Activated naive CD4-positive, alpha-beta T cell treated with anti-CD3 and anti-CD28 coated beads for 36 hours (primary cell): ENCODE measurements around the gene ZNF436. TPM values are rescaled to one million over a fixed set of nuclear protein-coding genes. Genes with fewer than 3 reads are reported as not detected.
A peak's percentile ranks its signal among the peaks of the same experiment; 100 is the strongest.
"Not testable (repeated sequence)": the region's sequence is repeated elsewhere in the genome, so short reads cannot be mapped to it uniquely, and the experiment has no call there.

ENCODE experiments used
- CTCF ChIA-PET: fragments of 350-600 bp; sonication (Branson Sonifier 250); formaldehyde crosslinking; loops from one replicate; lab custom pipeline; 2021; ENCODE audit warnings: antibody characterized with exemption; lab: Charles Lee
- DNase-seq: peaks from one replicate; pipeline ENCODE4 v3.0.0-alpha.2; 2020
- H3K27ac Mint-ChIP-seq: one replicate; pipeline ENCODE4 v1.8.0; 2021; ENCODE audit warnings: mild to moderate bottlenecking, mixed read lengths
- H3K27me3 Mint-ChIP-seq: one replicate; pipeline ENCODE4 v1.8.0; 2021; ENCODE audit warnings: low read depth, mixed read lengths
- H3K36me3 Mint-ChIP-seq: one replicate; pipeline ENCODE4 v1.8.0; 2021; ENCODE audit warnings: low read depth, mixed read lengths
- H3K4me1 Mint-ChIP-seq: one replicate; pipeline ENCODE4 v1.8.0; 2021; ENCODE audit warnings: low read depth, mixed read lengths
- H3K4me3 Mint-ChIP-seq: one replicate; pipeline ENCODE4 v1.8.0; 2021; ENCODE audit warnings: mild to moderate bottlenecking, moderate library complexity, mixed read lengths
- H3K9me3 Mint-ChIP-seq: one replicate; pipeline ENCODE4 v1.8.0; 2021; ENCODE audit warnings: mixed read lengths
- intact Hi-C: fragments of 100-400 bp; cut with micrococcal nuclease; formaldehyde crosslinking; loops from one replicate; pipeline ENCODE4 v1.15.1; 2023
- total RNA-seq, 2 experiments: library from RNA; stranded (reverse); gene quantifications; one replicate each; pipeline ENCODE4 v1.2.3, GENCODE V29; 2021

Gene ZNF436
- total RNA-seq, 2 experiments from 2014 or later: 3.3 to 3.5 TPM

DNA sequence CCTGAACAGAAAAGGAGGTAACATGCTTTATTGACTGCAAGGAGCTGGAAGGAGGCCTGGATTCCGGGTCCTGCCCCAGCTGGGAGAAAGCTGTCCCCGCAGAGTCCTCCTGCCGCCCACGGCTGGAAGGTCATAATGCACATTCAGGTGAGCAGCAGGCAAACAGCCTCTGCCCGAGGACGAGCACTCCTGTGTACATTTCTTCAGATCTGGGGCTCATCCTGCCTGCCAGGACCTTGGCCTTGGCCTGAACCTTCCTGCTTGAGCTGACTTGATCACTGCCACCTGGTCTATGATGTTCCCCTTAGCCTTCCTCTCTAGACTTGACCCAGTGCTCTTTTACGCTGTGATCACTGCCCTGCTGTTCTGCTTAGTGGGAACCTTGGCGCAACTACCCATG lies 17.9 kb upstream of the ZNF436 start:
- H3K27ac Mint-ChIP-seq: peak overlapping the region; percentile 2
- no peak overlapping the region for H3K4me3 Mint-ChIP-seq
- no peaks in the 10 kb centered on the region for H3K4me1 Mint-ChIP-seq
- CTCF ChIA-PET: no interaction called here
- H3K36me3 Mint-ChIP-seq: no peaks in the 10 kb centered on the region
- H3K9me3 Mint-ChIP-seq: no peaks in the 10 kb centered on the region
- intact Hi-C loops: no loop called here
- DNase-seq: no peak
- no peaks in the 10 kb centered on the region for H3K27me3 Mint-ChIP-seq

DNA sequence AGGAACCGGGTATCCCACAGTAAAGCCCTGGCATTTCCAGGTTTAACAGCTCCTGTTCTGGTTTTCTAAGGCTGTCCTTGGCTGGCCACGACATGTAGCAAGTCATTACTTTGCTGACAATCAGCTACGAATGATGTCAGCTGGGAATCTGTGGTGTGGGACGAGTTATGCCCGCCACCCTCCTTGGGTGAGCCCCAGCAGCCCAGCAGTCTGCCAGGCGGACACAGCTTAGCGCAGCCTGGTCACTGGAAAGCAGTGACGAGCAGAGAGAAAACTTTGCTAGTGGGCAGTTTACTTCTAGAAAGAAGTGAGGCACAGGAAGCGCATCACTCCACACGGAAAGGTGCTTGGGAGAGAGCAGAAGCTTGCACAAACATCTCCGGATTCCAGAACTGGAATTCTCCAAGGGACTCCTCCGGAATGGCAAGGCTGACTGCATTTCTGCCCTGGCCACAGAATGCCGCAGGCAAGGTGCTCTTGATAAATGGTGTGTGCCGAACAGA lies 15.5 kb upstream of the ZNF436 start:
- Mint-ChIP-seq H3K4me1 (no peaks in the 10 kb centered on the region), H3K36me3 (no peaks in the 10 kb centered on the region), H3K4me3 (no peak overlapping the region), H3K27ac (no peak overlapping the region), H3K27me3 (no peaks in the 10 kb centered on the region), H3K9me3 (no peaks in the 10 kb centered on the region)
- CTCF ChIA-PET: interaction anchor here (0.5 kb wide), 1 partner anchor 155 kb away, joined by 3 read pairs; no protein-coding TSS in a partner anchor
- DNase-seq: no peak
- intact Hi-C loops: no loop called here

DNA sequence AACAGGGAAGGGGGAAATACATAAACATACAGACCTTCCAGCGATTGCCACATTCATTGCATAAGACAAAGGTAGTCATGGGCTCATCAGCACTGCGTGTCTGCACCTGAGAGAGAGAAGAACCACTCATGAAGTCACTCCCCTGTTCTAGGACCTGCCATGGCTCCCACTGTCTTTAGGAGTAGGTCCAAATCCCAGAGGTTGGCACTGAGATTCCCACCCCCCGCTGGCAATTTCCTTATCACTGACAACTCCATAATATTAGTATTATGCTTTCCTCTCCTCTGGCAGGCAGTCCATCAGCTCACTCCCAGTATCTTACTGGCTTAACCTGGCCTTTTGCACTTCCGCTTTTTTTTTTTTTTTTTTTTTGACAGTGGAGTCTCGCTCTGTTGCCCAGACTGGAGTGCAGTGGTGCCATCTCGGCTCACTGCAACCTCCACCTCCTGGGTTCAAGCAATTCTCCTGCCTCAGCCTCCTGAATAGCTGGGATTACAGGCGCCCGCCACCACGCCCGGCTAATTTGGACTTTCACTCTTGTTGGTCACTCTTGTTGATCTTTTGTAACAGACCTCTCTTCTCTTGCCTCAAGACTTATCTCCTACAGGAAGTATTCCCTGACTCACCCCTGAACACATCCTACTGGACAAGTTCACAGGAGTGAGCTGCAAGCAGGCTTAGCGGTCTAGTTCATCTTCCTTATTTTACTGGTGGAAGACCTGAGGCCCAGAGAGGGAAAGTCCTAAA lies 14.8 kb upstream of the ZNF436 start:
- H3K27me3 Mint-ChIP-seq: no peaks in the 10 kb centered on the region
- no peak overlapping the region for H3K27ac Mint-ChIP-seq
- CTCF ChIA-PET: interaction anchor here (0.5 to 1.0 kb wide), 2 partner anchors 112 to 155 kb away, joined by 3 read pairs; no protein-coding TSS in a partner anchor
- no peak overlapping the region for H3K4me3 Mint-ChIP-seq
- intact Hi-C loops: no loop called here
- H3K36me3 Mint-ChIP-seq: no peaks in the 10 kb centered on the region
- H3K9me3 Mint-ChIP-seq: no peaks in the 10 kb centered on the region
- DNase-seq: no peak
- no peaks in the 10 kb centered on the region for H3K4me1 Mint-ChIP-seq

DNA sequence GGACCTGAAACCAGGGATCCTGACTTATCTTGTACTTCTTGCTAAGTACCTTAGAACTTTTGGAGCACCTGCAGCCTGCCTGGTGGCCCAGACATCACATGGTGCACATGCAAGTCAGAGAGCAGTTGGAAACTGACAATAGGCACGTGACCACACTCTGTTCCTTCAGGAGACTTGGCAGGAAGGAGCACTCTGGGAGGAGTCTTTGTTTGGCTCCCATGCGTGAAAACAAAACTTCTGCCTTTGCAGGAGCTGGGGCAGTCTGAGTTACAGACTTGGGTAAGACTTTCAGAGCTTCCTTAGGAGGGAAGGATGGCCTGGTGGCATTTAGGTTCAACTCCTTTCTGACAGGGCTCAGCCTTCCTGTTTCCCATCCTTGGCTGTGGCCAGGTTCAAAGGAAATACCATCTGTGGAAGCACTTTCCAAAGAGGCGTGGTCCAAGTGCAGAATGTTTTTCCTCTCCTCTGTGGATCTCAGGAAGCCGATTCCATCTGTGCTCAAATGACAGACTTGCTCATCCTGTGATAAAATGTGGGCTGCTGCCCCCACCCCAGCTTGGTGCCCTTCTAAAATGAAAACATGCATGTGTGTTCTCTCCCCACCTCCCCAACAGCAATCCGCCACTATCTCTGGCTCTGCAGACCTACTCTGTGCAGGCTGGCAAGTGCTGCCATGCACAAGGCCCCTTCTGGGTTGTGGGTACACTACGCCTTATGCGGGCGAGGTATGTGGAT lies 14.1 kb upstream of the ZNF436 start:
- DNase-seq: no peak
- intact Hi-C loops: no loop called here
- Mint-ChIP-seq H3K9me3 (no peaks in the 10 kb centered on the region), H3K27ac (no peak overlapping the region), H3K36me3 (no peaks in the 10 kb centered on the region), H3K4me1 (no peaks in the 10 kb centered on the region), H3K4me3 (no peak overlapping the region), H3K27me3 (no peaks in the 10 kb centered on the region)
- CTCF ChIA-PET: interaction anchor here (1.0 kb wide), 1 partner anchor 113 kb away, joined by 3 read pairs; no protein-coding TSS in a partner anchor

DNA sequence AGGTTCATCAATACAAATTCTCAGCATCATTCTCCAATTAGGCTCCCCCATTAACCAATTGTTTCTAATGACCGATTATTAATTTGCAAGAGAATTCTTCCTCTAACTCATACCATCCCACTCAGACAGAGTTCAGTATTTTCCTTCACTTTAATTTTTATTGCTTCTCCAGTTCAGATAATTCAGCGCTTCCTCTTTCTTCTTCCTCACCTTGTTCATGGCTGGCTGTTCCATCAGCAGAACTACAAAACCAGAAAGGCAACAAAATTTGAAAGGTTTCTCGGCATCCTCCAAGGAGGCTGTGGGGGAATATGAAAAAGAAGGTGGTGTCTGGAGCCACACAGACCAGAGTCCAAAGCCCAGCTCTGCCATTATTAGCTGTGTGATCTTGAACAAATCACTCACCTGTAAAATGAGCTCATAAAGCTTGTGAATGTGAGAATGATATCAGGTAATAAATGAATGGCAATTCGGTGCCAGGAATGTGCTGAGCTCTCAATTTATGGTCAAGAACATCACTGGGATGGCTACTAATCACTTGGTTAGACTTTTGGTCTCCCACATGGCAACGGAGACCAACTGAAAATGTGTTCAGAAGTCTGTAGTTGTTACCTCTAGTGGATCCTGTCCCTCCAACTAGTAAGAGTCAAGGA lies 11.7 kb upstream of the ZNF436 start:
- Mint-ChIP-seq H3K27me3 (no peaks in the 10 kb centered on the region), H3K4me3 (no peak overlapping the region), H3K27ac (no peak overlapping the region), H3K36me3 (no peaks in the 10 kb centered on the region), H3K4me1 (no peaks in the 10 kb centered on the region), H3K9me3 (no peaks in the 10 kb centered on the region)
- no peak for DNase-seq
- CTCF ChIA-PET: interaction anchor here (0.8 kb wide), 1 partner anchor 23 kb away, joined by 4 read pairs; no protein-coding TSS in a partner anchor
- intact Hi-C loops: no loop called here

DNA sequence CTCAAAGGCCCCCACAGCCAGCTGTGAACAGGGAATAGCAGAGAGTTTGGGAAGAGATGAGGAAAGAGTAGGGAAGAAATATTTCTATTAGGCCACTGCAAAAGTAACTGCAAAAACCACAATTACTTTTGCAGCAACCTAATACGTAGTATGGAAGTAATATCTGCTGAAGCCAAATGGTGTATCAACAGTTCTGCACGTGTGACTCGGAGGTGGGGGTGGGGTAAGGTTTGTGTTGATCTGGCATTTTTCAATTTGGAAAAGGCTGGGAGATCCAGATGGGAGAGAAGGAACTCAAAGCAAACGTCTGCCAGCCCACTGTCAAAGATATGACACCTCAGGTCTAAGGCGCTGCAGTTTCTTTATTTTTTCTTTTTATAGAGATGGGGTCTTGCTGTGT lies 11.1 kb upstream of the ZNF436 start:
- no peak overlapping the region for H3K27ac Mint-ChIP-seq
- CTCF ChIA-PET: no interaction called here
- H3K36me3 Mint-ChIP-seq: no peaks in the 10 kb centered on the region
- H3K27me3 Mint-ChIP-seq: no peaks in the 10 kb centered on the region
- no peak for DNase-seq
- intact Hi-C loops: no loop called here
- no peaks in the 10 kb centered on the region for H3K9me3 Mint-ChIP-seq
- H3K4me1 Mint-ChIP-seq: no peaks in the 10 kb centered on the region
- no peak overlapping the region for H3K4me3 Mint-ChIP-seq

DNA sequence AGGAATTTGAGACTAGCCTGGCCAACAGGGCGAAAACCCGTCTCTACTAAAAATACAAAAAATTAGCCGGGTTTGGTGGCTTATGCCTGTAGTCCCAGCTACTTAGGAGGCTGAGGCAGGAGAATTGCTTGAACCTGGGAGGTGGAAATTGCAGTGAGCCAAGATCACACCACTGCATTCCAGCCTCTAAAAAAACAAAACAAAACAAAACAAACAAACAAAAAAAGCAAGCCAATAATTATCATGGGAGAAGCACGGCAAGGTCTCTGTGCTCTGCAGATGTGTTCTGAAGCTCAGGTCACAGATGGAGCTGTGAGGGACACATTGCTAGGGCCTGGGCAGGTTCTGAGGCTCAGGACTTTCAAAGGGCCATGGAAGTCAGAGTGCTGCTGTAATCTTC lies 10.6 kb upstream of the ZNF436 start:
- H3K36me3 Mint-ChIP-seq, H3K27ac Mint-ChIP-seq, intact Hi-C loops, H3K9me3 Mint-ChIP-seq, CTCF ChIA-PET, DNase-seq, H3K4me3 Mint-ChIP-seq, H3K4me1 Mint-ChIP-seq, H3K27me3 Mint-ChIP-seq: not testable (repeated sequence)

DNA sequence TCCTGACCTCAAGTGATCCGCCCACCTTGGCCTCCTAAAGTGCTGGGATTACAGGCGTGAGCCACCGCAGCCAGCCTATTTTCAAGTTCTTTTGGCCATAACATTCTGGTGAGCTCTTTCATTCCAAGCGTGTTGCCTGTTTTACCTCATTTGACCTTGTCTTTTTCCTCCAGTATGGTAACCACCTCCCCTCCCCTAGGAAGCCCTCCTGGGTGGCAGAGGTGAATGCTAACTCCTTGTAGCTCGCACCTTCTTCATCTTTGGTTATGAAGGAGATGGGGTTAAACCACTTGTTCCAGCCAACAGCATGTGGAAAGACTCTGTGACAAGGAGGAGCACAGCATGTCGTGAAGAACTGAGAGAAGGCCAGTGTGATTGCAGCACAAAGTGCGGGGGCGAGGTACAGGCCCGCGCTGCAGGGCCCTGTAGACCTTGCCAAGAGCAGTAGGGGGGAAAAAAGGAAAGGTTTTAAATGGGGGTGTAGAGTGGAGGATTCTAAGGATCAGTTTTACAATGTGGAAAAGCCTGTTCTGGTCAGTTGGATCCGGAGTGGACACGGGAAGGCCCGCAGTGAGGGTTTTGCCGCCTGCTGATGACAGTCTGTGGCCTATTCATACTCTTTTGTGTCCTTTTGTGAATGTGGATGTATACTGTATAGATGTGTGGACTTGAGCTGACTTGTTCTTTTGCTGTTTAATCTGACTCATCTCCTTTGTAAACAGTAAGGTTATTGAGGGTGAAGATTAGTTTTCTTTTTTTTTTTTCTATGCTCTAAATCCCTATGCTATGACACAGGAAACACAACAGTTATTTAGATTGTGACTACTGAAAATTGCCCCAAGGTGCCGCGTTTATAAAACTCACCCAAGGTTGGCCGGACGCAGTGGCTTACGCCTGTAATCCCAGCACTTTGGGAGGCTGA lies 7.5 kb upstream of the ZNF436 start:
- no peaks in the 10 kb centered on the region for H3K9me3 Mint-ChIP-seq
- H3K27me3 Mint-ChIP-seq: no peaks in the 10 kb centered on the region
- no peaks in the 10 kb centered on the region for H3K4me1 Mint-ChIP-seq
- no peak overlapping the region for H3K27ac Mint-ChIP-seq
- intact Hi-C loops: no loop called here
- DNase-seq: no peak
- H3K4me3 Mint-ChIP-seq: no peak overlapping the region
- CTCF ChIA-PET: interaction anchor here (0.7 kb wide), 1 partner anchor 19 kb away, joined by 3 read pairs; no protein-coding TSS in a partner anchor
- no peaks in the 10 kb centered on the region for H3K36me3 Mint-ChIP-seq

DNA sequence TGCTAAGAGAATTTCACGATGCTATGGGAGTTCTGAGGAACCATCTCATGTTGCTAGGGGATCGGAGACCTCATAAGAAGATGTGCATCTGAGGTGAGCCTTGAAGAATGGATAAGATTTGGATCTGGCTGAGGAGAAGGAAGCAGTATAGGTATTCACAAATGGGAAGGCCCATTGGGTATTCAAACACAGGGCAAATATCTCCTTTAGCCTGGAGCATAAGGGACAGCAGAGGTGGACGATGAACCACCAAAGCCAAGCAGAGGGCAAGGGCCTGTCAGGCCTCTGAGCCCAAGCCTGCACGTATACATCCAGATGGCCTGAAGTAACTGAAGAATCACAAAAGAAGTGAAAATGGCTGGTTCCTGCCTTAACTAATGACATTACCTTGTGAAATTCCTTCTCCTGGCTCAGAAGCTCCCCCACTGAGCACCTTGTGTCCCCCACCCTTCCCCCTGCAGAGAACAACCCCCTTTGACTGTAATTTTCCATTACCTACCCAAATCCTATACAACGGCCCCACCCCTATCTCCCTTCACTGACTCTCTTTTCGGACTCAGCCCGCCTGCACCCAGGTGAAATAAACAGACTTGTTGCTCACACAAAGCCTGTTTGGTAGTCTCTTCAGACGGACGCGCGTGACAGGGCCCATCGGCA lies 4.6 kb upstream of the ZNF436 start:
- H3K9me3 Mint-ChIP-seq, H3K27me3 Mint-ChIP-seq, H3K4me1 Mint-ChIP-seq, DNase-seq, H3K4me3 Mint-ChIP-seq, H3K27ac Mint-ChIP-seq, intact Hi-C loops, H3K36me3 Mint-ChIP-seq: not testable (repeated sequence)
- CTCF ChIA-PET: interaction anchor here (1.0 to 1.3 kb wide), 3 partner anchors 30 to 165 kb away, joined by 3 to 4 read pairs (median 3); no protein-coding TSS in a partner anchor

DNA sequence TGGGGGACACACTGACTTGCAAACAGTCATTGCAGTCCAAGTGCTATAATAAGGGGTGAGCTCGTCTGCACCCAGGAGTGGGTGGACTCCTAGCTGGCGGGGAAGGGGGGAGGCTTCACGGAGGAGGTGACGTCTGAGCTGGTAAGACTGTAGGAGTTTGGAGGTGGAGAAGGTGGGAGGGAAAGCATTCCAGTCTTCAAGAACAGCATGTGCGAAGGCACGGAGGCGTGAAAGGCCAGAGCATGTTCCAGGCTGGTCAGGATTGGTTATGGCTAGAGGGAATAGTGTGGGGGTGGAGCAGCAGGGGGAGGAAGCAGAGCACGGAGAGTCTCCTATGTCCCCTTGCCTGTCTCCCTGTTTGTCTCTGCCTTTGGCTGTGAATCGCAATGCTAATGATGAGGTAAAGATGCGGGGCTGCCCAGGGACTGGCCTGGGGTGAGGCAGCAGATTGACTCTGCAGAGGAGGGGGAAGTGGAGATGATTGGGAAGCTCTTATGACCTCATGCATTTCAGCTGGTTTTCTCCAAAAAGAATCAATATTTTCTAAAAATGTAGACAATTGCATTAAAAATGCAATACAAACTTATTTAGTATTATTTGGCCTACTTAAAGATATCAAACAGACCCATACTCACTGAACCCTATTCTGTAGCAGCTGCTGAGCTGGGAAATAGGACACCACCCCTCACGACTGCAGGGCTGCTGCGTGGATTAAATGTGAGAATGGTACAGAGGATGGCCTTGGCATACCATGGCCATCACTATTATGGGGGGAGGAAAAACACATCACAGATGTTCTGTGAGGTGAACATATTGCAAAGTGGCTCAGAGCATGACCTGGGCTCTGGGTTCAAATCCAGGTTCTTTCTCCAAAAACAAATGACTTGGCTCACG lies 2.6 kb upstream of the ZNF436 start:
- no peaks in the 10 kb centered on the region for H3K36me3 Mint-ChIP-seq
- intact Hi-C loops: no loop called here
- no peaks in the 10 kb centered on the region for H3K9me3 Mint-ChIP-seq
- H3K4me1 Mint-ChIP-seq: peaks cover 14% of the 10 kb centered on the region
- CTCF ChIA-PET: no interaction called here
- no peak for DNase-seq
- no peaks in the 10 kb centered on the region for H3K27me3 Mint-ChIP-seq
- no peak overlapping the region for H3K4me3 Mint-ChIP-seq
- H3K27ac Mint-ChIP-seq: no peak overlapping the region
